H1 (cell line): Measurements from ENCODE around the gene FRAT2. TPM values are rescaled to one million over a fixed set of nuclear protein-coding genes. Genes with fewer than 3 reads are reported as not detected.
A peak's percentile ranks its signal among the peaks of the same experiment; 100 is the strongest.

Experiments used
- CTCF ChIA-PET: fragments of 300-600 bp; sonication (Branson Sonifier 250); formaldehyde crosslinking; loops from one replicate; lab custom pipeline; 2021; ENCODE audit not compliant: partially characterized antibody; lab: Charles Lee
- POLR2A ChIA-PET: fragments of 300-600 bp; sonication (Branson Sonifier 250); formaldehyde crosslinking; loops from one replicate; lab custom pipeline; 2021; ENCODE audit warnings: inconsistent platforms; ENCODE audit not compliant: partially characterized antibody; lab: Charles Lee
- DNase-seq, 2 experiments: peaks; one replicate each; pipeline versions ENCODE4 v3.0.0 to v3.0.0-alpha.2; 2010 to 2022; ENCODE audit warnings: low spot score in 2 of 2, low read depth in 1 of 2, mixed read lengths in 1 of 2
- FAIRE-seq: peaks from 2 replicates; lab custom pipeline; 2011; peaks lifted over from hg19 to GRCh38; lab: Jason Lieb, UNC
- H2AFZ ChIP-seq: 2 replicates; pipeline ENCODE4 v1.8.1; 2012; ENCODE audit warnings: low read length, inconsistent platforms
- H2AK5ac ChIP-seq: 2 replicates; pipeline ENCODE4 v1.6.1; 2013; ENCODE audit warnings: low read depth, low read length
- H2BK120ac ChIP-seq: replicated peaks from 2 replicates; pipeline ENCODE3; 2013; ENCODE audit warnings: low read depth, low read length, inconsistent platforms
- H2BK12ac ChIP-seq: 2 replicates; pipeline ENCODE4 v1.6.1; 2013; ENCODE audit warnings: low read depth, low read length
- H2BK15ac ChIP-seq: 2 replicates; pipeline ENCODE4 v1.6.1; 2013; ENCODE audit warnings: low read length
- H2BK20ac ChIP-seq: 2 replicates; pipeline ENCODE4 v1.6.1; 2013; ENCODE audit warnings: low read length
- H2BK5ac ChIP-seq: 2 replicates; pipeline ENCODE4 v1.6.1; 2013; ENCODE audit warnings: low read depth, low read length
- H3K14ac ChIP-seq: 2 replicates; pipeline ENCODE4 v1.6.1; 2013; ENCODE audit warnings: inconsistent platforms; ENCODE audit not compliant: insufficient read length
- H3K18ac ChIP-seq: 2 replicates; pipeline ENCODE4 v1.6.1; 2013; ENCODE audit warnings: low read length; ENCODE audit errors: extremely low read depth
- H3K23ac ChIP-seq: 2 replicates; pipeline ENCODE4 v1.6.1; 2013; ENCODE audit warnings: inconsistent platforms; ENCODE audit not compliant: insufficient read length
- H3K23me2 ChIP-seq: 2 replicates; pipeline ENCODE4 v1.6.1; 2013; ENCODE audit warnings: low read depth, low read length
- H3K27ac ChIP-seq: 2 replicates; pipeline ENCODE4 v1.6.1; 2011; ENCODE audit warnings: low read depth, low read length, inconsistent platforms
- H3K27me3 ChIP-seq, 4 experiments: replicated peaks in 1 of 4; 1 replicate in 1 of 4; 2 replicates in 3 of 4; pipeline versions ENCODE4 v1.6.1 to v1.8.1; 2011 to 2013; ENCODE audit warnings: low read length in 3 of 4, mild to moderate bottlenecking in 3 of 4, inconsistent platforms in 2 of 4, mixed read lengths in 2 of 4, moderate library complexity in 1 of 4; ENCODE audit not compliant: control insufficient read depth in 3 of 4, insufficient read depth in 3 of 4; ENCODE audit errors: extremely low read depth in 1 of 4
- H3K36me3 ChIP-seq, 4 experiments: 2 replicates each; pipeline versions ENCODE4 v1.6.1 to v1.8.1; 2011 to 2013; ENCODE audit warnings: mild to moderate bottlenecking in 4 of 4, low read length in 3 of 4, moderate library complexity in 2 of 4, control low read depth in 1 of 4, inconsistent platforms in 1 of 4; ENCODE audit not compliant: insufficient read depth in 4 of 4, control insufficient read depth in 2 of 4
- H3K4ac ChIP-seq: replicated peaks from 2 replicates; pipeline ENCODE3; 2013; ENCODE audit warnings: low read length, low read depth, mixed read lengths, inconsistent platforms; ENCODE audit not compliant: insufficient read length
- H3K4me1 ChIP-seq, 4 experiments: replicated peaks in 1 of 4; 1 replicate in 1 of 4; 2 replicates in 3 of 4; pipeline versions ENCODE4 v1.6.1 to v1.8.1; 2011 to 2013; ENCODE audit warnings: low read length in 3 of 4, inconsistent platforms in 2 of 4, mixed read lengths in 1 of 4; ENCODE audit not compliant: insufficient read depth in 4 of 4, control insufficient read depth in 3 of 4
- H3K4me2 ChIP-seq, 2 experiments: 2 replicates each; pipeline versions ENCODE4 v1.6.1 to v1.8.1; 2011 to 2013; ENCODE audit warnings: low read depth in 2 of 2, low read length in 2 of 2, control low read depth in 1 of 2, inconsistent platforms in 1 of 2, mild to moderate bottlenecking in 1 of 2; ENCODE audit not compliant: insufficient read depth in 1 of 2
- H3K4me3 ChIP-seq, 4 experiments: fragments of 200-600, 300-600 bp in 1 of 4; sonication (generic), shearing (Covaris generic), sonication (Bioruptor Twin) in 1 of 4; 2 replicates each; pipeline versions ENCODE4 v1.5.1 to v1.8.1; 2011 to 2016; ENCODE audit warnings: low read length in 4 of 4, low read depth in 3 of 4, control low read depth in 2 of 4, inconsistent platforms in 2 of 4, mild to moderate bottlenecking in 2 of 4, mixed read lengths in 1 of 4, moderate library complexity in 1 of 4; ENCODE audit not compliant: insufficient read depth in 2 of 4; ENCODE audit errors: extremely low read depth in 1 of 4
- H3K56ac ChIP-seq: replicated peaks from 2 replicates; pipeline ENCODE3; 2013; ENCODE audit warnings: low read depth, mild to moderate bottlenecking, mixed read lengths, low read length, inconsistent platforms; ENCODE audit not compliant: insufficient read length
- H3K79me1 ChIP-seq: 2 replicates; pipeline ENCODE4 v1.6.1; 2013; ENCODE audit warnings: low read depth, low read length, control low read depth
- H3K79me2 ChIP-seq, 2 experiments: 2 replicates each; pipeline versions ENCODE4 v1.6.1 to v1.8.1; 2012 to 2013; ENCODE audit warnings: low read length in 2 of 2, mild to moderate bottlenecking in 2 of 2, inconsistent platforms in 1 of 2; ENCODE audit not compliant: insufficient read depth in 2 of 2, control insufficient read depth in 1 of 2
- H3K9ac ChIP-seq, 4 experiments: replicated peaks in 1 of 4; 1 replicate in 1 of 4; 2 replicates in 3 of 4; pipeline versions ENCODE4 v1.6.1 to v1.8.1; 2011 to 2013; ENCODE audit warnings: low read depth in 3 of 4, low read length in 3 of 4, control low read depth in 2 of 4, mild to moderate bottlenecking in 2 of 4, moderate library complexity in 2 of 4, inconsistent platforms in 1 of 4; ENCODE audit errors: extremely low read depth in 1 of 4
- H3K9me3 ChIP-seq, 2 experiments: 2 replicates each; pipeline versions ENCODE4 v1.6.1 to v1.8.1; 2012 to 2013; ENCODE audit warnings: mild to moderate bottlenecking in 2 of 2, moderate library complexity in 2 of 2, control low read depth in 1 of 2, inconsistent platforms in 1 of 2, low read depth in 1 of 2, low read length in 1 of 2, mixed read lengths in 1 of 2; ENCODE audit not compliant: insufficient read depth in 2 of 2
- H4K20me1 ChIP-seq, 2 experiments: replicated peaks in 1 of 2; 2 replicates each; pipeline versions ENCODE3 to v1.8.1; 2011 to 2013; ENCODE audit warnings: inconsistent platforms in 2 of 2, low read length in 2 of 2, mild to moderate bottlenecking in 1 of 2; ENCODE audit not compliant: insufficient read depth in 2 of 2, control insufficient read depth in 1 of 2
- H4K5ac ChIP-seq: 2 replicates; pipeline ENCODE4 v1.6.1; 2013; ENCODE audit warnings: low read length, low read depth, mixed read lengths, inconsistent platforms; ENCODE audit not compliant: insufficient read length
- H4K8ac ChIP-seq: 2 replicates; pipeline ENCODE4 v1.8.0; 2013; ENCODE audit warnings: mild to moderate bottlenecking, moderate library complexity, low read length, inconsistent platforms; ENCODE audit not compliant: insufficient read depth; ENCODE audit errors: extremely low read depth
- H4K91ac ChIP-seq: replicated peaks from 2 replicates; pipeline ENCODE3; 2013; ENCODE audit warnings: low read length, mixed read lengths, inconsistent platforms; ENCODE audit not compliant: insufficient read length
- BRCA1 ChIP-seq: IDR thresholded peaks from 2 replicates; pipeline ENCODE4 v1.6.1; 2012; ENCODE audit warnings: low read depth, low read length, improper control_type of control experiment
- CHD1 ChIP-seq: IDR thresholded peaks from 2 replicates; pipeline ENCODE4 v1.6.1; 2012; ENCODE audit warnings: low read depth, low read length, improper control_type of control experiment
- KDM4A ChIP-seq: IDR thresholded peaks from one replicate; pipeline ENCODE4 v1.7.1; 2012; ENCODE audit warnings: low read depth, mild to moderate bottlenecking, moderate library complexity, low read length, inconsistent platforms; ENCODE audit not compliant: severe bottlenecking
- MAX ChIP-seq: IDR thresholded peaks from 2 replicates; pipeline ENCODE4 v1.6.1; 2012; ENCODE audit warnings: inconsistent platforms
- RBBP5 ChIP-seq: IDR thresholded peaks from 2 replicates; pipeline ENCODE4 v1.7.1; 2012; ENCODE audit warnings: low read depth, mild to moderate bottlenecking, inconsistent platforms, low read length, moderate library complexity, borderline replicate concordance
- RXRA ChIP-seq: IDR thresholded peaks from 2 replicates; pipeline ENCODE4 v1.6.1; 2011; ENCODE audit warnings: low read depth, mild to moderate bottlenecking, low read length, moderate library complexity; ENCODE audit not compliant: insufficient read depth
- SP4 ChIP-seq: IDR thresholded peaks from 2 replicates; pipeline ENCODE4 v1.6.1; 2012; ENCODE audit warnings: low read length, inconsistent platforms
- TAF1 ChIP-seq: IDR thresholded peaks from 2 replicates; pipeline ENCODE4 v1.6.1; 2011; ENCODE audit warnings: mild to moderate bottlenecking, low read depth, low read length
- WGBS, 2 experiments: shearing (Covaris generic) in 1 of 2; methylation state at CpG; one replicate each; pipeline versions ENCODE4 v1.1.6 to v1.1.7; 2013 to 2015; ENCODE audit warnings: low lambda C conversion rate in 2 of 2, mixed read lengths in 2 of 2, inconsistent platforms in 1 of 2, low coverage in 1 of 2, missing lambda C conversion rate in 1 of 2; ENCODE audit not compliant: insufficient replicate concordance in 2 of 2, insufficient coverage in 1 of 2, insufficient read length in 1 of 2; ENCODE audit errors: extremely low coverage in 1 of 2, missing lambda C conversion rate in 1 of 2; 5-methylcytosine and 5-hydroxymethylcytosine counted together
- polyA plus RNA-seq, 7 experiments: library from polyadenylated mRNA; depleted of rRNA in 3 of 7; stranded (reverse) in 5 of 7; unstranded in 2 of 7; fragments of >200 nt in 5 of 7; fragments of 200-250 nt in 2 of 7; gene quantifications; 1 replicate in 5 of 7; 2 replicates in 1 of 7; 4 replicates in 1 of 7; pipeline versions ENCODE4 v1.2.1 to v1.2.3, GENCODE V29; 2011 to 2013; ENCODE audit warnings: missing spikeins in 2 of 7, mixed read lengths in 2 of 7
- total RNA-seq: library from RNA; stranded (reverse); fragmentation: NEBNext Ultra II Directional; extraction: Animal tissue kit (Norgen Biotek cat#: 25700); gene quantifications from 2 replicates; pipeline ENCODE4 v1.2.1, GENCODE V29; 2021

Gene FRAT2
- total and polyA plus RNA-seq, 2 of the 8 experiments (the other 6 are each of a cell fraction or from before 2014, with no cell fraction given) = 47.4 to 83.0 TPM

GRCh38 chr10:97333601-97334369 lies 744 bp downstream of the FRAT2 start:
- H2BK12ac ChIP-seq = no peak overlapping the region
- TF ChIP-seq SP4 (no peak), CHD1 (no peak), RXRA (no peak), KDM4A (peak; percentile 33), TAF1 (peak; percentile 12; the same call in 1 of the 2 replicates), BRCA1 (no peak), MAX (peak; percentile 63), RBBP5 (peak; percentile 74; the same call in 1 of the 2 replicates)
- TF ChIP-seq, all 59 proteins: peak for 4
- H2AFZ ChIP-seq = no peak overlapping the region
- H4K5ac ChIP-seq = peak overlapping the region; percentile 48
- DNase-seq (no peak), FAIRE-seq (no peak)
- peak overlapping the region; percentile 55 for H3K56ac ChIP-seq
- H3K9ac ChIP-seq = peak overlapping the region; percentile 86 to 97 (median 92)
- H4K8ac ChIP-seq = peak overlapping the region; percentile 91
- ChIA-PET POLR2A (interaction anchor here (0.8 to 5.9 kb wide), 25 partner anchors 10 to 98 kb away, joined by 3 to 75 read pairs (median 4); partner anchors contain the start of genes ARHGAP19, FRAT1 and RRP12), CTCF (interaction anchor here (0.8 to 3.7 kb wide), 22 partner anchors 10 to 261 kb away, joined by 3 to 28 read pairs (median 4); partner anchors contain the start of gene FRAT1)
- no peak overlapping the region for H2AK5ac ChIP-seq
- H3K23ac ChIP-seq = no peak overlapping the region
- H3K23me2 ChIP-seq = peaks cover 21% of the 10 kb centered on the region
- H3K9me3 ChIP-seq = no peaks in the 10 kb centered on the region
- H3K79me2 ChIP-seq = peaks cover 29 to 53% of the 10 kb centered on the region in 2 experiments
- H3K18ac ChIP-seq = peak overlapping the region; percentile 72; the same call in 1 of the 2 replicates
- peak overlapping the region; percentile 84 to 92 (median 91) for H3K4me3 ChIP-seq
- H4K91ac ChIP-seq = peak overlapping the region; percentile 22
- no peak overlapping the region for H2BK20ac ChIP-seq
- peak overlapping the region; percentile 20; the same call in 1 of the 2 replicates for H2BK5ac ChIP-seq
- H3K36me3 ChIP-seq = peaks cover under 1 to 29% (median 6%) of the 10 kb centered on the region in 4 experiments; a peak in 5 of 8 replicates
- no peak overlapping the region for H3K4ac ChIP-seq
- peak overlapping the region; percentile 84 to 96 for H3K4me2 ChIP-seq
- H4K20me1 ChIP-seq = peaks cover 14 to 20% of the 10 kb centered on the region in 2 experiments
- no peak overlapping the region for H2BK15ac ChIP-seq
- no peak overlapping the region for H3K14ac ChIP-seq
- H3K27ac ChIP-seq = peak overlapping the region; percentile 99; the same call in 1 of the 2 replicates
- H3K79me1 ChIP-seq = peaks cover 4% of the 10 kb centered on the region; the same call in 1 of the 2 replicates
- H3K27me3 ChIP-seq = no peaks in the 10 kb centered on the region
- peaks cover 8 to 22% (median 12%) of the 10 kb centered on the region in 4 experiments for H3K4me1 ChIP-seq
- WGBS, 2 experiments = 3% methylated on average over 68 of the region's 89 CpGs; no CpG with 5 or more reads in 1 of the 2 experiments
- H2BK120ac ChIP-seq = no peak overlapping the region
